HEK293T (cell line): ENCODE data around the gene RPL12.

Experiments used
- CTCF ChIA-PET: fragments of 350-600 bp; formaldehyde crosslinking; extraction: SDS; loops from one replicate; lab custom pipeline; 2021; ENCODE audit warnings: antibody characterized with exemption, inconsistent platforms; lab: Yijun Ruan, JAX
- POLR2A ChIA-PET: fragments of 350-600 bp; formaldehyde crosslinking; extraction: SDS; loops from one replicate; lab custom pipeline; 2020; ENCODE audit warnings: antibody characterized with exemption, inconsistent platforms; lab: Yijun Ruan, JAX
- DNase-seq: peaks from one replicate; pipeline ENCODE4 v3.0.0; 2012; ENCODE audit warnings: mixed read lengths; ENCODE audit errors: extremely low spot score
- ARNT ChIP-seq: fragments of 450-650 bp; IDR thresholded peaks from 2 replicates; pipeline ENCODE4 v1.6.1; 2017; ENCODE audit warnings: mild to moderate bottlenecking
- BHLHE40 ChIP-seq: fragments of 450-650 bp; IDR thresholded peaks from 2 replicates; pipeline ENCODE4 v1.6.1; 2016; ENCODE audit warnings: mild to moderate bottlenecking, moderate library complexity, borderline replicate concordance
- CTBP1 ChIP-seq: fragments of 450-650 bp; IDR thresholded peaks from 2 replicates; pipeline ENCODE4 v1.6.1; 2016; ENCODE audit warnings: borderline replicate concordance
- ELF4 ChIP-seq: fragments of 450-650 bp; IDR thresholded peaks from 2 replicates; pipeline ENCODE4 v1.6.1; 2017; ENCODE audit warnings: antibody characterized with exemption
- FOXA1 ChIP-seq: fragments of 450-650 bp; IDR thresholded peaks from 2 replicates; pipeline ENCODE4 v1.6.1; 2016; ENCODE audit warnings: mild to moderate bottlenecking
- FOXK2 ChIP-seq: fragments of 450-650 bp; IDR thresholded peaks from 2 replicates; pipeline ENCODE4 v1.6.1; 2016; ENCODE audit warnings: mild to moderate bottlenecking
- FOXM1 ChIP-seq: fragments of 450-650 bp; IDR thresholded peaks from 2 replicates; pipeline ENCODE4 v1.6.1; 2017; ENCODE audit warnings: mild to moderate bottlenecking, borderline replicate concordance
- HDGF ChIP-seq: fragments of 450-650 bp; IDR thresholded peaks from 2 replicates; pipeline ENCODE4 v1.6.1; 2017; ENCODE audit warnings: antibody characterized with exemption, borderline replicate concordance
- L3MBTL2 ChIP-seq: fragments of 450-650 bp; conservative IDR thresholded peaks from 2 replicates; pipeline ENCODE4 v1.6.1; 2016; ENCODE audit warnings: mild to moderate bottlenecking
- LEF1 ChIP-seq: fragments of 450-650 bp; IDR thresholded peaks from 2 replicates; pipeline ENCODE4 v1.6.1; 2017; ENCODE audit warnings: mild to moderate bottlenecking, borderline replicate concordance
- NFRKB ChIP-seq: fragments of 450-650 bp; IDR thresholded peaks from 2 replicates; pipeline ENCODE4 v1.6.1; 2016; ENCODE audit warnings: mild to moderate bottlenecking, moderate library complexity
- PKNOX1 ChIP-seq: fragments of 450-650 bp; IDR thresholded peaks from 2 replicates; pipeline ENCODE4 v1.6.1; 2016
- SP1 ChIP-seq: fragments of 450-650 bp; IDR thresholded peaks from 2 replicates; pipeline ENCODE4 v1.6.1; 2017
- SUZ12 ChIP-seq: fragments of 450-650 bp; IDR thresholded peaks from 2 replicates; pipeline ENCODE4 v1.6.1; 2016; ENCODE audit warnings: mild to moderate bottlenecking
- TARDBP ChIP-seq: fragments of 450-650 bp; IDR thresholded peaks from 2 replicates; pipeline ENCODE4 v1.6.1; 2016
- ZNF384 ChIP-seq: fragments of 450-650 bp; IDR thresholded peaks from 2 replicates; pipeline ENCODE4 v1.6.1; 2016

Gene RPL12

GRCh38 chr9:127445851-127446712 is 5.1 kb downstream of the RPL12 start:
- DNase-seq, result no peak
- CTCF ChIA-PET, result no interaction called here
- TF ChIP-seq FOXM1, result no peak
- no peak for TF ChIP-seq ZNF384
- no peak for TF ChIP-seq HDGF
- no peak for TF ChIP-seq LEF1
- TF ChIP-seq ELF4, result no peak
- TF ChIP-seq SUZ12, result no peak
- no peak for TF ChIP-seq ARNT
- POLR2A ChIA-PET, result interaction anchor here (1.6 to 2.6 kb wide), 2 partner anchors 22 to 49 kb away, joined by 6 to 13 read pairs; partner anchors contain the start of genes SLC2A8 and ZNF79

- POLR2A ChIA-PET, result interaction anchor here (0.8 kb wide), 1 partner anchor 9 kb away, joined by 4 read pairs; no protein-coding TSS in a partner anchor
- no peak for DNase-seq
- CTCF ChIA-PET, result no interaction called here
- no peak for TF ChIP-seq FOXK2
- TF ChIP-seq HDGF, result no peak
- TF ChIP-seq ARNT, result no peak
- TF ChIP-seq L3MBTL2, result no peak
- TF ChIP-seq FOXA1, result no peak
- no peak for TF ChIP-seq FOXM1
- no peak for TF ChIP-seq LEF1
- no peak for TF ChIP-seq ZNF384
- TF ChIP-seq TARDBP, result no peak
- TF ChIP-seq NFRKB, result no peak
- TF ChIP-seq CTBP1, result no peak
- no peak for TF ChIP-seq SUZ12
- TF ChIP-seq ELF4, result no peak; the same call in 1 of the 2 replicates
- no peak for TF ChIP-seq SP1
- TF ChIP-seq BHLHE40, result no peak
Measured at GRCh38 chr9:127444921-127445850, 6.0 kb downstream of the RPL12 start.

- ChIA-PET POLR2A (interaction anchor here (0.8 to 1.1 kb wide), 4 partner anchors 8 to 56 kb away, joined by 3 to 4 read pairs (median 4); partner anchors contain the start of gene ZNF79), CTCF (no interaction called here)
- DNase-seq, result no peak
- TF ChIP-seq PKNOX1 (no peak), LEF1 (no peak), FOXK2 (no peak), ELF4 (no peak), ARNT (no peak), ZNF384 (no peak), FOXA1 (no peak), NFRKB (no peak), FOXM1 (no peak), BHLHE40 (no peak), SUZ12 (no peak), HDGF (no peak), L3MBTL2 (no peak), TARDBP (no peak), SP1 (no peak), CTBP1 (no peak)
Measured at GRCh38 chr9:127444283-127444920, 6.8 kb downstream of the RPL12 start.

- CTCF ChIA-PET, result no interaction called here
- no peak for TF ChIP-seq ARNT
- TF ChIP-seq LEF1, result no peak
- no peak for TF ChIP-seq PKNOX1
- no peak for TF ChIP-seq FOXK2
- TF ChIP-seq L3MBTL2, result no peak
- TF ChIP-seq NFRKB, result no peak
- no peak for TF ChIP-seq BHLHE40
- no peak for TF ChIP-seq ZNF384
- TF ChIP-seq HDGF, result no peak
- TF ChIP-seq ELF4, result no peak
- TF ChIP-seq FOXA1, result no peak
- no peak for TF ChIP-seq FOXM1
- no peak for TF ChIP-seq CTBP1
- TF ChIP-seq SP1, result no peak
- TF ChIP-seq TARDBP, result no peak
- DNase-seq, result no peak
- POLR2A ChIA-PET, result interaction anchor here (1.6 kb wide), 1 partner anchor 14 kb away, joined by 6 read pairs; the partner anchor contains the start of gene ZNF79
Measured at GRCh38 chr9:127438394-127438793, 12.8 kb downstream of the RPL12 start.
